Neural progenitor cell (in vitro differentiated cells): ENCODE results near the gene F2RL3.

Experiments used
- CTCF ChIP-seq: fragments of 200-600 bp; sonication (generic); IDR thresholded peaks from 2 replicates; pipeline ENCODE4 v1.5.1; 2017; ENCODE audit warnings: antibody characterized with exemption, mild to moderate bottlenecking
- EZH2 ChIP-seq: fragments of 200-600 bp; sonication (generic); IDR thresholded peaks from 2 replicates; pipeline ENCODE4 v1.6.1; 2017; ENCODE audit warnings: antibody characterized with exemption, mild to moderate bottlenecking, moderate library complexity

- TF ChIP-seq CTCF (no peak), EZH2 (no peak)
Measured at GRCh38 chr19:16897029-16897855, 8.4 kb downstream of the F2RL3 start.
